Right lobe of liver (tissue), 6 donors: Measurements from ENCODE around the gene GSTM2. TPM values are rescaled to one million over a fixed set of nuclear protein-coding genes. Genes with fewer than 3 reads are reported as not detected.
A peak's percentile ranks its signal among the peaks of the same experiment; 100 is the strongest.

Source experiments
- ATAC-seq, 4 donors: fragments of 200-7000 bp; cut with Tn5 transposase; one replicate each; pipeline ENCODE4 v1.9.1; 2020; ENCODE audit warnings: mild to moderate bottlenecking in 4 of 4, moderate library complexity in 4 of 4
- DNase-seq, 3 donors: peaks; one replicate each; pipeline ENCODE4 v3.0.0-alpha.2; 2020
- H3K27ac ChIP-seq, 3 donors: fragments of 200-600 bp; one replicate each; pipeline ENCODE4 v1.8.0; 2022
- H3K27me3 ChIP-seq, 2 donors: fragments of 200-600 bp; one replicate each; pipeline ENCODE4 v1.8.0; 2022
- H3K36me3 ChIP-seq, 4 donors: fragments of 200-600 bp; sonication (generic) in 1 of 4; one replicate each; pipeline versions ENCODE4 v1.5.1 to v1.8.0; 2017 to 2022; ENCODE audit warnings: control low read depth in 1 of 4
- H3K4me1 ChIP-seq, 4 donors: fragments of 200-600 bp; sonication (generic) in 1 of 4; one replicate each; pipeline versions ENCODE4 v1.5.1 to v1.8.0; 2017 to 2022; ENCODE audit warnings: control low read depth in 1 of 4
- H3K4me3 ChIP-seq, 3 donors: fragments of 200-600 bp; one replicate each; pipeline ENCODE4 v1.8.0; 2022
- H3K9me3 ChIP-seq, 4 donors: fragments of 200-600 bp; sonication (generic) in 1 of 4; one replicate each; pipeline versions ENCODE4 v1.5.1 to v1.8.0; 2017 to 2022; ENCODE audit warnings: control low read depth in 1 of 4
- CTCF ChIP-seq, 4 donors: fragments of 200-600 bp in 3 of 4; fragments of 450-650 bp in 1 of 4; IDR thresholded peaks; one replicate each; pipeline versions ENCODE4 v1.5.1 to v1.8.0; 2016 to 2022; ENCODE audit warnings: antibody characterized with exemption in 4 of 4, mild to moderate bottlenecking in 2 of 4
- POLR2A ChIP-seq: fragments of 450-650 bp; IDR thresholded peaks from one replicate; pipeline ENCODE4 v1.6.1; 2017; ENCODE audit warnings: antibody characterized with exemption, mild to moderate bottlenecking
- WGBS: methylation state at CpG from one replicate; pipeline ENCODE4 v1.1.6; 2018; ENCODE audit warnings: low coverage, low lambda C conversion rate; ENCODE audit not compliant: insufficient coverage; ENCODE audit errors: missing lambda C conversion rate; 5-methylcytosine and 5-hydroxymethylcytosine counted together
- intact Hi-C, 2 donors: fragments of 100-400 bp; cut with DNase I; formaldehyde crosslinking; loops; one replicate each; pipeline versions ENCODE4 v1.11.2 to v1.14.1; 2022
- total RNA-seq, 6 experiments: library from RNA; depleted of rRNA in 2 of 6; stranded (reverse); fragments of >200 nt in 2 of 6; fragmentation: NEBNext Ultra II Directional in 3 of 6; extraction: Animal tissue kit (Norgen Biotek cat#: 25700) in 3 of 6; gene quantifications; one replicate each; pipeline versions ENCODE4 v1.1.0 to v1.2.4, GENCODE V29; 2016 to 2023
- donor health status: DM: no; HTN: yes; CAD: no.
- donor health status: DM: no; HTN: no; CAD: no.
- donor health status: DM: no; HTN: no; CAD: no.
- donor health status: DM: no; HTN: yes; CAD: no.
- donor health status: DM: no; HTN: yes; CAD: no.

GSTM2 gene
- total RNA-seq, 6 experiments from 2014 or later = 4.4 to 16.0 (median 12.7) TPM

DNA sequence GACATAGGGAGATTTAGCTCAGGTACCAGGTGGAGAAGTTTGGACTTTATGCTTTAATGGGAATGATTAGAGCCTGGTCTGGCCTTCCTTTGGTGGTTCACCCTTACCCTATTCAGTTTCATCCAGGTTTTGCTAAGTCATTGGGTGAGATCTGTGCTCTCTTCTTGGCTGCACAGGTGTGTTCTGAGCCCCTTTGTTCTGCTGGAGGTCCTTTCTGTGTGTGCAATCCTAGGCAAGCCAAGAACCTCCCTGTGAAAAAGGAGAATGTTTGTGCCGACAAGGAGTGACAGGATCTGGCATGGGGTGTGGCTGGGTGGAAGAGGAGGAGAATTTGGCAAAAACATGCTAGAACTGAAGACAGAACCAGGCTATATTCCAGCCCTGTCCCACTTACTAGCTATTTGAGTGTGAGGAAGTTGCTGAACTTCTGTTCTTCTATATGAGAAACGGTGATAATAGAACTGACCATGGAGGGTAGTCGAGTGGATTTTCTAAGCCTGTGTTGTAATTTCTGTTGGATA lies 48.8 kb downstream of the GSTM2 start:
- no peaks in the 10 kb centered on the region for H3K36me3 ChIP-seq
- H3K27ac ChIP-seq = no peak overlapping the region
- 51% methylated on average over 3 of the region's 3 CpGs for WGBS
- intact Hi-C loops = no loop called here
- no peaks in the 10 kb centered on the region for H3K27me3 ChIP-seq
- no peak for ATAC-seq
- H3K4me3 ChIP-seq = no peak overlapping the region
- no peaks in the 10 kb centered on the region for H3K9me3 ChIP-seq
- no peak for DNase-seq
- no peaks in the 10 kb centered on the region for H3K4me1 ChIP-seq
- TF ChIP-seq CTCF (IDR thresholded peaks at IDR 0.05) = no peak
- TF ChIP-seq POLR2A = no peak

DNA sequence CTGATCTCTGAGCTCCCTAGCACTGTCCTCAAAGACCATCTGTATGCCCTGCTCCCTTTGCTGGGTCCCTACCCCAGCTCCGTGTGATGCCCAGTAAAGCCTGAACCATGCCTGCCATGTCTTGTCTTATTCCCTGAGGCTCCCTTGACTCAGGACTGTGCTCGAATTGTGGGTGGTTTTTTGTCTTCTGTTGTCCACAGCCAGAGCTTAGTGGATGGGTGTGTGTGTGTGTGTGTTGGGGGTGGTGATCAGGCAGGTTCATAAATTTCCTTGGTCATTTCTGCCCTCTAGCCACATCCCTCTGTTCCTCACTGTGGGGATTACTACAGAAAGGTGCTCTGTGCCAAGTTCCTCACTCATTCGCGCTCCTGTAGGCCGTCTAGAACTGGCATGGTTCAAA lies 49.9 kb downstream of the GSTM2 start:
- no peaks in the 10 kb centered on the region for H3K4me1 ChIP-seq
- H3K27ac ChIP-seq = no peak overlapping the region
- no peaks in the 10 kb centered on the region for H3K27me3 ChIP-seq
- no peaks in the 10 kb centered on the region for H3K36me3 ChIP-seq
- ATAC-seq (no peak), DNase-seq (no peak)
- 90% methylated on average over 5 of the region's 5 CpGs for WGBS
- H3K4me3 ChIP-seq = no peak overlapping the region
- no peaks in the 10 kb centered on the region for H3K9me3 ChIP-seq
- TF ChIP-seq CTCF (IDR thresholded peaks at IDR 0.05) (no peak), POLR2A (no peak)
- intact Hi-C loops = no loop called here

GRCh38 chr1:109718495-109718894 lies 50.6 kb downstream of the GSTM2 start:
- 53% methylated on average over 2 of the region's 2 CpGs for WGBS
- H3K4me1 ChIP-seq = no peaks in the 10 kb centered on the region
- H3K36me3 ChIP-seq = no peaks in the 10 kb centered on the region
- TF ChIP-seq POLR2A (no peak), CTCF (IDR thresholded peaks at IDR 0.05) (peak; percentile 16 to 35 (median 24))
- ATAC-seq = peak; percentile 66 to 97 (median 78)
- H3K4me3 ChIP-seq = no peak overlapping the region
- DNase-seq = no peak
- no peaks in the 10 kb centered on the region for H3K27me3 ChIP-seq
- intact Hi-C loops = no loop called here
- H3K27ac ChIP-seq = no peak overlapping the region
- no peaks in the 10 kb centered on the region for H3K9me3 ChIP-seq

- no peak for DNase-seq
Observed at GRCh38 chr1:109719337-109719837, 51.5 kb downstream of the GSTM2 start.

More at GRCh38 chr1:109719337-109719837, 51.5 kb downstream of the GSTM2 start:
- Histone ChIP-seq H3K4me1 (no peaks in the 10 kb centered on the region), H3K27me3 (no peaks in the 10 kb centered on the region), H3K4me3 (no peak overlapping the region), H3K9me3 (no peaks in the 10 kb centered on the region), H3K36me3 (no peaks in the 10 kb centered on the region), H3K27ac (no peak overlapping the region)
- TF ChIP-seq CTCF (IDR thresholded peaks at IDR 0.05) = no peak
- TF ChIP-seq POLR2A = no peak
- ATAC-seq = no peak
- intact Hi-C loops = no loop called here
- 80% methylated on average over 5 of the region's 5 CpGs for WGBS
